ENCODE measurements around the gene SYDE2. TPM values are rescaled to one million over a fixed set of nuclear protein-coding genes. Genes with fewer than 3 reads are reported as not detected.

The SYDE2 gene
- total and polyA plus RNA-seq, 3 experiments from 2014 or later, result 1.7 to 3.3 (median 2.8) TPM

DNA sequence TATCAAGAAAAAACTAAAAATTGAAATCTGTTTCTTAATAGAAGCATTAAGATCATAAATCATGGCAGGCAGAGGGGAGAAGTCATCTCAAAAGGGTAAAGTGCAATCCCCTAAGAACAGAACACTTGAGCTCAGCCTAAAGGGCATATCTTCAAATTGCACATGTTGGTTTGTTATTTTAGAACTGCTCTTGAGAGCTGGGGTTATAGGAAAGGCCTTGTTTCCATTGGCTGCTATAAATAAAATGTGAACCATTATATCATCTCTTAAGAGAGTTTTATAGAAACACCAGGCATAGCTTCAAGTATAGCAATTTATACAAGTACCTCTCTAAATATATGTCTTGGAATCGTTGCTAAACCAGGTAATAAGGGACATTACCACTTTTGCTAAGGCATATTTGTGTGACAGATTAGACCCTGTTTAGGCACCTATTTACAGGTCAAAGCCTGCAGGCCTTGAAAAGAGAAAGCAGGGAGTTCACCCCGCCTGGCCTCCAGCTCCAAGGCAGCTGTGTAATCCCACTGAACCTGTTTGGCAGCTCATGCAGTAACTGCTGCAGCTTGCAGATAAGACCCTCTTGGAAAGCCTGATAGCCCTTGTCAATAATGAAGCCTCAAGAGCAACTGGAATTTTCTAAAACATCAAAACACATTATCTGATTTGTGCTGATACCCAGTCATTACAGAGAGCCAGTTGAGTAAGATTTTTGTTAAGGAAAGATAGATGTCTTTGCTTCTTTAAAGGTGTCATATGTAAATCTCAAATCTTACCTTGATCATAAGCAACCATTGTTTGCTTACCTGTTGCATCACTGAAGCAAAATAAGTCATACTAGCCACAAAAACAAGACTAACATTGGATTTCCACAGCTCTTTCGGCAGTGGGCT is 24.2 kb upstream of the SYDE2 start:
- no peak overlapping the region for H3K4me3 ChIP-seq (ENCODE audit: low read length)
- no peaks in the 10 kb centered on the region for H3K36me3 Mint-ChIP-seq
- no peaks in the 10 kb centered on the region for H3K4me1 ChIP-seq (ENCODE audit: insufficient read depth, low read length)
- DNase-seq, result no peak
- H3K27me3 Mint-ChIP-seq, result peaks cover 4 to 12% of the 10 kb centered on the region in 2 donors
- no peaks in the 10 kb centered on the region for H3K9me3 Mint-ChIP-seq
- H3K27ac Mint-ChIP-seq, result no peak overlapping the region
- no peaks in the 10 kb centered on the region for H3K36me3 ChIP-seq (ENCODE audit: insufficient read depth, low read length)
- no peaks in the 10 kb centered on the region for H3K9me3 ChIP-seq (ENCODE audit: low read length)
- H3K27me3 ChIP-seq (ENCODE audit: insufficient read depth, low read length, poor library complexity, severe bottlenecking), result no peaks in the 10 kb centered on the region
- no peak overlapping the region for H3K4me3 Mint-ChIP-seq
- peak overlapping the region; percentile 49 for H3K27ac ChIP-seq (ENCODE audit: low read depth, low read length)
- ChIA-PET POLR2A (no interaction called here), CTCF (no interaction called here)
- H3K4me1 Mint-ChIP-seq, result no peaks in the 10 kb centered on the region

DNA sequence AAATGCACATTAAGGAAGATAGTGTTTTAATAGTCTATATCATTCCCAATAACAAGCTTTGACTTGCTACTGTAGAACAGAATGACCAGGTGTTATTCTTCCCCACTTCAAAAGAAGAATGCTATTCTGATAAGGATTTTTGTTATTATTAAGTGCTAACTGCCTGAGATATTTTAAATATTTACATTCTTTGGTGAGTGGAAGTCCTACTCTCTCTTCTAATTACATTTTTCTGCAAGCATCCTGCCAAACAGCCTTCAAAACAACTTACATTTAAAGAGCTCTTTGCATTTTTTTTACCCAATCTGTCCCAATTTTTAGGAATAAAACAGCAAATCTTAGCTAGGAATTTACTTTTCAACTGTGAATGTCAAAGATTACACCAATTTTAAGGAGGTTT is 23.5 kb upstream of the SYDE2 start:
- H3K9me3 ChIP-seq (ENCODE audit: low read length), result no peaks in the 10 kb centered on the region
- peaks cover 10 to 13% of the 10 kb centered on the region in 2 donors for H3K27me3 Mint-ChIP-seq
- peak overlapping the region; percentile 49 for H3K27ac ChIP-seq (ENCODE audit: low read depth, low read length)
- peak overlapping the region in 1 of 8 donors; percentile 35 for H3K27ac Mint-ChIP-seq
- ChIA-PET CTCF (no interaction called here), POLR2A (no interaction called here)
- no peak for DNase-seq
- no peaks in the 10 kb centered on the region for H3K4me1 Mint-ChIP-seq
- no peak overlapping the region for H3K4me3 ChIP-seq (ENCODE audit: low read length)
- H3K9me3 Mint-ChIP-seq, result no peaks in the 10 kb centered on the region
- no peaks in the 10 kb centered on the region for H3K27me3 ChIP-seq (ENCODE audit: insufficient read depth, low read length, poor library complexity, severe bottlenecking)
- no peaks in the 10 kb centered on the region for H3K4me1 ChIP-seq (ENCODE audit: insufficient read depth, low read length)
- no peaks in the 10 kb centered on the region for H3K36me3 ChIP-seq (ENCODE audit: insufficient read depth, low read length)
- no peak overlapping the region for H3K4me3 Mint-ChIP-seq
- no peaks in the 10 kb centered on the region for H3K36me3 Mint-ChIP-seq

DNA sequence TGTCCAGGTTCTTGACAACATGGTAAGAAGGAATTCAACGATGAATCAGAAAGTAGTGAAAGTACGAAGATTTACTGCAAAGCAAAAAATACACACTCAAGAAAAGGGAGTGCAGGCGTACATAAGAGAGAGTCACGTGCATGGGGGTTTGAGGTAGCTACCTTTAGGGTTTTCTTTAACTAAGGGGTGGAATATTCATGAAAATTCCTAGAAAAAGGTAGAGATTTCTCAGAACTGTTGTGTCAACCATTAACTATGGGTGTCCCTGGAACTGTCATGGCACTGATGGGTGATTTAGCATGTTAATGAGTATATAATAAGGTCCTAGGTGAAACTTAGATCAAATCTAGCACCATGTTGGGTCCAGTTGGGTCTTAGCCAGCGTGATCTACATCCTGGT is 22.5 kb upstream of the SYDE2 start:
- no peaks in the 10 kb centered on the region for H3K9me3 Mint-ChIP-seq
- DNase-seq, result no peak
- Histone ChIP-seq H3K9me3 (ENCODE audit: low read length) (no peaks in the 10 kb centered on the region), H3K27me3 (ENCODE audit: insufficient read depth, low read length, poor library complexity, severe bottlenecking) (no peaks in the 10 kb centered on the region), H3K36me3 (ENCODE audit: insufficient read depth, low read length) (no peaks in the 10 kb centered on the region), H3K4me1 (ENCODE audit: insufficient read depth, low read length) (no peaks in the 10 kb centered on the region), H3K27ac (ENCODE audit: low read depth, low read length) (no peak overlapping the region), H3K4me3 (ENCODE audit: low read length) (no peak overlapping the region)
- H3K4me3 Mint-ChIP-seq, result no peak overlapping the region
- H3K36me3 Mint-ChIP-seq, result no peaks in the 10 kb centered on the region
- no peak overlapping the region for H3K27ac Mint-ChIP-seq
- ChIA-PET POLR2A (no interaction called here), CTCF (interaction anchor here (1.1 kb wide), 1 partner anchor 13 kb away, joined by 3 read pairs; no protein-coding TSS in a partner anchor)
- H3K27me3 Mint-ChIP-seq, result peaks cover 14 to 16% of the 10 kb centered on the region in 2 donors
- no peaks in the 10 kb centered on the region for H3K4me1 Mint-ChIP-seq

DNA sequence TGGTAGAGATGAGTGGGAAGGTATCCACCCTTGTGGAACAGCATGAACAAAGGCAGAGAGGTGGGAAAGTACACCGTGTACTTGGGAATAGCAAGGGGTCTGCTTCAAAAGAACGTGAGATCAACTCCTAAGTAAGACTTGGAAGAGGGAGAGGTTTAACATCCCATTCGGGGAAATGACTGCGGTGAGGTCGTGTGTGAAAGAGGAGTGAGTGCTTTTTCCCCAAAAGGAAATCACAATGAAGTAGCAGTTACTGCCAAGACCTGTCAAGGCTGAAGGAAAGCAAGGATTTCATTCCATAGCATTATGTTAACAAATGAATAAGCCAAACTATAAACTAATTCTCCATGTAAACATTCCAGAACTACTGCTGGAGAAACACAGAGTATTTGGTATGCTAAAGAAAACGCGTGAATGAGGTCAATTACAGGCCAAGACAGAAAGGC is 20.0 kb upstream of the SYDE2 start:
- H3K9me3 Mint-ChIP-seq, result peaks cover 0 to 2% (median 0%) of the 10 kb centered on the region in 5 donors
- H3K4me3 Mint-ChIP-seq, result no peak overlapping the region
- H3K36me3 ChIP-seq (ENCODE audit: insufficient read depth, low read length), result no peaks in the 10 kb centered on the region
- no peaks in the 10 kb centered on the region for H3K4me1 Mint-ChIP-seq
- H3K9me3 ChIP-seq (ENCODE audit: low read length), result no peaks in the 10 kb centered on the region
- H3K4me3 ChIP-seq (ENCODE audit: low read length), result no peak overlapping the region
- no peaks in the 10 kb centered on the region for H3K4me1 ChIP-seq (ENCODE audit: insufficient read depth, low read length)
- H3K27ac ChIP-seq (ENCODE audit: low read depth, low read length), result no peak overlapping the region
- no peak for DNase-seq
- no peak overlapping the region for H3K27ac Mint-ChIP-seq
- ChIA-PET CTCF (no interaction called here), POLR2A (no interaction called here)
- H3K36me3 Mint-ChIP-seq, result no peaks in the 10 kb centered on the region
- H3K27me3 ChIP-seq (ENCODE audit: insufficient read depth, low read length, poor library complexity, severe bottlenecking), result no peaks in the 10 kb centered on the region
- peaks cover 26 to 32% of the 10 kb centered on the region in 2 donors for H3K27me3 Mint-ChIP-seq

DNA sequence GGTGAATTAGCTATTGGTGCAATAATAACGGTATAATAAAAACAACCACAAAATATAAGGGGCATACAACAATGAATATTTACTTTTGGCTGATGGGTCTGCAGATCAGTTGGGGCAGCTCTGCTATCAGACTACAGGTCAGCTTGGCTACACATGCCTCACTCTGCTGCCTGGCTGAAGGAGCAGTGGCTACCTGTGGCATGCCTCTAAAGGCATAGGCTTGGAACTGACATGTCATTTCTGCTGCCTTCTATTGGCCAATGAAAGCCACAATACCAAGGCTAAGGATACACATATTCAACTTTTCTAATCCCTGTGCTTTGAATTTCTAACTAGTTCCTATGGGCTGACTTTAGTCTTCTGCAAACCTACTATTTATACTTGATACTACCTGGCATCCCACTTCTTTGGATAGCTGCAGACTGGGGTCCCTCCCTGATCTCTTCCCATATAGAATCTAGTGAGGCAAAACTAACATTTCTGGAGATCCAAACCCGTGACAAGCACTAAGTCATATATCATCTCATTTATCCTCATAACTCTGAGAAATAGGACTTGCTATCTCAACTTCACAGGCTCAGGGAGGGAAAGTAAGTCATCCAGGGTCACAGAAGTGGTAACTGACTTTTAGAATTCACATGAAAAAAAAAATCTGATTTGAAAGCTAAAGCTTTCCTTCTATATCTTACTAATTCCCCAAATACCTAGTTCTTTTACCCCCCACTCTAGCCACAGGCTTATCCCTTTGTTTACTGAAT is 19.2 kb upstream of the SYDE2 start:
- peaks cover 26 to 36% of the 10 kb centered on the region in 2 donors for H3K27me3 Mint-ChIP-seq
- CTCF ChIA-PET, result no interaction called here

DNA sequence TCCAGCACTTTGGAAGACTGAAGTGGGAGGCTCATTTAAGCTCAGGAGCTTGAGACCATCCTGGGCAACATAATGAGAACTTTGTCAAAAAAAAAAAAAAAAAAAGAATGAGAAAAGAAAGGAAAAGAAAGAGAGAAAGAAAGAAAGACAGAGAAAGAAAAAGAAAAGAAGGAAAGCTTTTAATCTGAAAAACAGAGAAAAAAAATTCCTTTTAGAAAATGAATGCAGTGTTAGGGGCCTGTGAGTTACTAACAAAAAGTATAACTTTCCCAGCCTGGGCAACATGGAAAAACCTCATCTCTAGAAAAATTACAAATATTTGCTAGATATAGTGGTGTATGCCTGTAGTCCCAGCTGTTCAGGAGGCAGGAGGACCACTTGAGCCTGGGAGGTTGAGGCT is 15.9 kb upstream of the SYDE2 start:
- H3K36me3 ChIP-seq (ENCODE audit: insufficient read depth, low read length), result no peaks in the 10 kb centered on the region
- H3K9me3 ChIP-seq (ENCODE audit: low read length), result no peaks in the 10 kb centered on the region
- H3K4me3 ChIP-seq (ENCODE audit: low read length), result no peak overlapping the region
- Mint-ChIP-seq H3K9me3 (peaks cover 0 to 2% (median 0%) of the 10 kb centered on the region in 5 donors), H3K27me3 (peaks cover 22 to 55% of the 10 kb centered on the region in 2 donors), H3K27ac (no peak overlapping the region), H3K4me3 (no peak overlapping the region), H3K36me3 (no peaks in the 10 kb centered on the region), H3K4me1 (no peaks in the 10 kb centered on the region)
- ChIA-PET CTCF (no interaction called here), POLR2A (no interaction called here)
- no peak for DNase-seq
- no peak overlapping the region for H3K27ac ChIP-seq (ENCODE audit: low read depth, low read length)
- no peaks in the 10 kb centered on the region for H3K27me3 ChIP-seq (ENCODE audit: insufficient read depth, low read length, poor library complexity, severe bottlenecking)
- no peaks in the 10 kb centered on the region for H3K4me1 ChIP-seq (ENCODE audit: insufficient read depth, low read length)

More for the DNA sequence above, 19.2 kb upstream of the SYDE2 start:
- Mint-ChIP-seq H3K4me3 (no peak overlapping the region), H3K36me3 (no peaks in the 10 kb centered on the region), H3K9me3 (peaks cover 0 to 2% (median 0%) of the 10 kb centered on the region in 5 donors), H3K27ac (no peak overlapping the region), H3K4me1 (no peaks in the 10 kb centered on the region)
- Histone ChIP-seq H3K9me3 (ENCODE audit: low read length) (no peaks in the 10 kb centered on the region), H3K36me3 (ENCODE audit: insufficient read depth, low read length) (no peaks in the 10 kb centered on the region), H3K4me1 (ENCODE audit: insufficient read depth, low read length) (no peaks in the 10 kb centered on the region), H3K27ac (ENCODE audit: low read depth, low read length) (no peak overlapping the region), H3K27me3 (ENCODE audit: insufficient read depth, low read length, poor library complexity, severe bottlenecking) (no peaks in the 10 kb centered on the region), H3K4me3 (ENCODE audit: low read length) (no peak overlapping the region)
- DNase-seq, result no peak
- POLR2A ChIA-PET, result no interaction called here

DNA sequence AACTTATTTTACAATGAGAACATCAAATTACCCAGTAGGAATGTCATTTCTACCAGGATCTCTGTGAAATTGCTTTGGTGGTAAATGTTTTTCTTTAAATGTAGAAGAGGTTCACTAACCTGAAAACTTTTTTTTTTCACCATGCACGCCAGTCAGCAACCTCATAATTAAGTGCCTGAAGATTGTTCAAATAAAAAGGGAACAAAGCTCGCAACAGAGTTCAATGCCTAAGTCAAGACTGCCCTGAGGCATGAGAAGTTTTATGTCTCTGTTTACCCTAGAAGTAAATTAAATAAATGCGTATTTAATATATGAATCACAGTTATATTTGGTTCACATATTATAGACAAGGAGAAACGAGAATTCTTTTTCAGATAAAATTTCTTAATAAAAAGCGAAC is 13.8 kb upstream of the SYDE2 start:
- H3K9me3 ChIP-seq (ENCODE audit: low read length), result no peaks in the 10 kb centered on the region
- no peak overlapping the region for H3K4me3 ChIP-seq (ENCODE audit: low read length)
- H3K36me3 ChIP-seq (ENCODE audit: insufficient read depth, low read length), result no peaks in the 10 kb centered on the region
- Mint-ChIP-seq H3K4me3 (no peak overlapping the region), H3K4me1 (no peaks in the 10 kb centered on the region), H3K27me3 (peaks cover 20 to 60% of the 10 kb centered on the region in 2 donors), H3K9me3 (peaks cover 0 to 2% (median 0%) of the 10 kb centered on the region in 5 donors), H3K27ac (no peak overlapping the region), H3K36me3 (no peaks in the 10 kb centered on the region)
- H3K27me3 ChIP-seq (ENCODE audit: insufficient read depth, low read length, poor library complexity, severe bottlenecking), result no peaks in the 10 kb centered on the region
- CTCF ChIA-PET, result no interaction called here
- no peak overlapping the region for H3K27ac ChIP-seq (ENCODE audit: low read depth, low read length)
- no peak for DNase-seq
- no peaks in the 10 kb centered on the region for H3K4me1 ChIP-seq (ENCODE audit: insufficient read depth, low read length)
- POLR2A ChIA-PET, result no interaction called here

DNA sequence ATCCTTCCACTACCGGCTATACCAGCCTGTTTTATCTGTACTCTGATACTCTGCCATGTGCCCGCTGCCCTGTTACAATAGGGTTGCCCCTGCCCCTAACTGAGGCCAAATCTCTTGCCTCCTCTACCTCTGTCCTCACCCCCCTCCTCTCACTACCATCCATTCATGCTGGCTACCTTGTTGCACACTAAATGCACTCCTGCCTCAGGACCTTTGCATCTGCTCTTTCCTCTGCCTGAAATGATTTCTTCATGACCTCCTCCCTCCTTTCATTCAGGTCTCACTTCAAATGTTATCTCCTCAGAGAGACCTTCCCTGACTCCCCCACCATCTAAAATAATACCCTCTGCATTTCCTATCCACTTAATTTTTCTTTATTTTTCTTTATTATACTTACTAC is 7.7 kb upstream of the SYDE2 start:
- H3K4me1 Mint-ChIP-seq, result no peaks in the 10 kb centered on the region
- Histone ChIP-seq H3K4me3 (ENCODE audit: low read length) (no peak overlapping the region), H3K9me3 (ENCODE audit: low read length) (no peaks in the 10 kb centered on the region), H3K4me1 (ENCODE audit: insufficient read depth, low read length) (no peaks in the 10 kb centered on the region), H3K36me3 (ENCODE audit: insufficient read depth, low read length) (no peaks in the 10 kb centered on the region), H3K27ac (ENCODE audit: low read depth, low read length) (no peak overlapping the region), H3K27me3 (ENCODE audit: insufficient read depth, low read length, poor library complexity, severe bottlenecking) (peaks cover 7% of the 10 kb centered on the region)
- ChIA-PET POLR2A (no interaction called here), CTCF (no interaction called here)
- no peaks in the 10 kb centered on the region for H3K9me3 Mint-ChIP-seq
- H3K27ac Mint-ChIP-seq, result no peak overlapping the region
- DNase-seq, result no peak
- no peaks in the 10 kb centered on the region for H3K36me3 Mint-ChIP-seq
- H3K27me3 Mint-ChIP-seq, result peaks cover 20 to 62% of the 10 kb centered on the region in 2 donors
- H3K4me3 Mint-ChIP-seq, result no peak overlapping the region

Measured in CD8-positive, alpha-beta memory T cell (primary cell).